Neural progenitor cell (in vitro differentiated cells): ENCODE results near the gene ASTN2. TPM values are rescaled to one million over a fixed set of nuclear protein-coding genes. Genes with fewer than 3 reads are reported as not detected.

Source experiments
- DNase-seq: peaks from one replicate; pipeline ENCODE4 v3.0.0-alpha.2; 2016; ENCODE audit warnings: low spot score
- H2AFZ ChIP-seq: fragments of 200-600 bp; sonication (generic); replicated peaks from 2 replicates; pipeline ENCODE4 v1.6.1; 2016; ENCODE audit warnings: antibody characterized with exemption
- H3F3A ChIP-seq: fragments of 200-600 bp; sonication (generic); 2 replicates; pipeline ENCODE4 v1.6.1; 2016; ENCODE audit warnings: antibody characterized with exemption, low read depth
- H3K27ac ChIP-seq: fragments of 200-600 bp; sonication (generic); 2 replicates; pipeline ENCODE4 v1.5.1; 2016; ENCODE audit warnings: mild to moderate bottlenecking
- H3K27me3 ChIP-seq: fragments of 200-600 bp; sonication (generic); 2 replicates; pipeline ENCODE4 v1.6.1; 2016; ENCODE audit warnings: mild to moderate bottlenecking, moderate library complexity
- H3K36me3 ChIP-seq: fragments of 200-600 bp; sonication (generic); 2 replicates; pipeline ENCODE4 v1.5.1; 2016
- H3K4me1 ChIP-seq: fragments of 200-600 bp; sonication (generic); 2 replicates; pipeline ENCODE4 v1.6.1; 2016; ENCODE audit warnings: mixed run types
- H3K4me2 ChIP-seq: fragments of 200-600 bp; sonication (generic); 2 replicates; pipeline ENCODE4 v1.6.1; 2016
- H3K4me3 ChIP-seq: fragments of 200-600 bp; sonication (generic); 2 replicates; pipeline ENCODE4 v1.5.1; 2016
- H3K79me2 ChIP-seq: fragments of 200-600 bp; sonication (generic); 2 replicates; pipeline ENCODE4 v1.6.1; 2016; ENCODE audit warnings: low read depth
- H3K9ac ChIP-seq: fragments of 200-600 bp; sonication (generic); 2 replicates; pipeline ENCODE4 v1.6.1; 2016
- H3K9me3 ChIP-seq: fragments of 200-600 bp; sonication (generic); 2 replicates; pipeline ENCODE4 v1.5.1; 2016; ENCODE audit warnings: low read depth
- H4K20me1 ChIP-seq: fragments of 200-600 bp; sonication (generic); 2 replicates; pipeline ENCODE4 v1.6.1; 2016; ENCODE audit warnings: low read depth
- H3K27ac Mint-ChIP-seq: 3 replicates; pipeline ENCODE4 v1.8.0; 2021; ENCODE audit warnings: mixed read lengths
- H3K27me3 Mint-ChIP-seq: 2 replicates; pipeline ENCODE4 v1.8.0; 2022; ENCODE audit warnings: low read depth, mild to moderate bottlenecking, inconsistent platforms, moderate library complexity, mixed read lengths; ENCODE audit not compliant: insufficient read depth
- H3K36me3 Mint-ChIP-seq: 3 replicates; pipeline ENCODE4 v1.8.0; 2021; ENCODE audit warnings: mixed read lengths
- H3K4me1 Mint-ChIP-seq: 3 replicates; pipeline ENCODE4 v1.8.0; 2021; ENCODE audit warnings: mixed read lengths
- H3K4me3 Mint-ChIP-seq: 3 replicates; pipeline ENCODE4 v1.8.0; 2021; ENCODE audit warnings: mild to moderate bottlenecking, moderate library complexity, mixed read lengths
- H3K9me3 Mint-ChIP-seq: 3 replicates; pipeline ENCODE4 v1.8.0; 2020; ENCODE audit warnings: mixed read lengths
- EZH2 ChIP-seq: fragments of 200-600 bp; sonication (generic); IDR thresholded peaks from 2 replicates; pipeline ENCODE4 v1.6.1; 2017; ENCODE audit warnings: antibody characterized with exemption, mild to moderate bottlenecking, moderate library complexity
- EZH2phosphoT487 ChIP-seq: fragments of 200-600 bp; sonication (generic); IDR thresholded peaks from 2 replicates; pipeline ENCODE4 v1.6.1; 2017; ENCODE audit warnings: antibody characterized with exemption
- total RNA-seq: library from RNA; depleted of rRNA; stranded (reverse); fragments of >200 nt; gene quantifications from 2 replicates; pipeline ENCODE4 v1.2.3, GENCODE V29; 2015; ENCODE audit warnings: low replicate concordance
- TF ChIP-seq, protein P1 (sequence below): fragments of 200-600 bp; sonication (generic); IDR thresholded peaks from 2 replicates; pipeline ENCODE4 v1.5.1; 2017; ENCODE audit warnings: antibody characterized with exemption, mild to moderate bottlenecking

ASTN2 gene
- total RNA-seq, 1 donor from 2014 or later, result 8.0 TPM

DNA sequence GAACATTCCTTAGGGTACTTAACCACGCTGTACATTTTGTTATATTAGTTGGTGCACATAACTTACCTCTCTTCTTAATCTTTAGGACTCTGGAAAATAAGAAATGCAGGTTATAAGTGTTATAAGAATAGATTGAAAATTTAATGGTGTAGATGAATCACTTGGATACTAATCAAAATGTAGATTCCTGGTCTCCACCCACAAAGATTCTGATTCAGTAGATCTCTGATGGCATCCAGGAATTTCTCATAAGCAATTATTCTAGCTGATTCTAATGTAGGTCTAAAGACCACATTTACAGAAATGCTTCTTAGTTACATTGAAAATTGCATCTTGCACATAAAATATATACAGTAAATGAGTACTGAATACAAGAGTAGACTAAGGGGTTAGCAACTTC is 38.9 kb upstream of the ASTN2 start:
- Mint-ChIP-seq H3K27ac (no peak overlapping the region), H3K27me3 (no peaks in the 10 kb centered on the region)

DNA sequence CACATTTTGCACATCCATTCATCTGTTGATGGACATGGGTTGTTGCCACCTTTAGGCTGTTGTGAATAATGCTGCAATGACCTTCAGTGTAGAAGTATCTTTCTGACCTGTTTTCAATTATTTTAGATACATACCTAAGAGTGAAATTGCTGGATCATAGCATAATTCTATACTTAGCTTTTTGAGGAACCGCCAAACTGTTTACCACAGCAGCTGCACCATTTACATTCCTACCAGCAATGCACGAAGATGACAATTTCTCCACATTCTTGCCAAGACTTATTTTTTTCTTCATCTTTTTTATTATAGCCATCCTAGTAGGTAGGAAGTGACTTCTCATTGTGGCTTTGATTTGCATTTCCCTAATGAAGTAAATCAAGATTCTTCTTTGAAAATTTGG is 36.5 kb upstream of the ASTN2 start:
- Histone ChIP-seq H3K9me3 (no peaks in the 10 kb centered on the region), H4K20me1 (no peaks in the 10 kb centered on the region), H3K4me1 (no peaks in the 10 kb centered on the region), H3K9ac (no peak overlapping the region), H2AFZ (no peak overlapping the region), H3F3A (no peaks in the 10 kb centered on the region), H3K36me3 (no peaks in the 10 kb centered on the region), H3K27ac (no peak overlapping the region), H3K4me2 (no peak overlapping the region), H3K27me3 (peaks cover 3% of the 10 kb centered on the region), H3K79me2 (no peaks in the 10 kb centered on the region), H3K4me3 (no peak overlapping the region)
- Mint-ChIP-seq H3K9me3 (no peaks in the 10 kb centered on the region), H3K36me3 (no peaks in the 10 kb centered on the region), H3K4me1 (no peaks in the 10 kb centered on the region), H3K27ac (no peak overlapping the region), H3K4me3 (no peak overlapping the region), H3K27me3 (no peaks in the 10 kb centered on the region)
- no peak for TF ChIP-seq EZH2
- no peak for TF ChIP-seq EZH2phosphoT487
- TF ChIP-seq, protein P1, sequence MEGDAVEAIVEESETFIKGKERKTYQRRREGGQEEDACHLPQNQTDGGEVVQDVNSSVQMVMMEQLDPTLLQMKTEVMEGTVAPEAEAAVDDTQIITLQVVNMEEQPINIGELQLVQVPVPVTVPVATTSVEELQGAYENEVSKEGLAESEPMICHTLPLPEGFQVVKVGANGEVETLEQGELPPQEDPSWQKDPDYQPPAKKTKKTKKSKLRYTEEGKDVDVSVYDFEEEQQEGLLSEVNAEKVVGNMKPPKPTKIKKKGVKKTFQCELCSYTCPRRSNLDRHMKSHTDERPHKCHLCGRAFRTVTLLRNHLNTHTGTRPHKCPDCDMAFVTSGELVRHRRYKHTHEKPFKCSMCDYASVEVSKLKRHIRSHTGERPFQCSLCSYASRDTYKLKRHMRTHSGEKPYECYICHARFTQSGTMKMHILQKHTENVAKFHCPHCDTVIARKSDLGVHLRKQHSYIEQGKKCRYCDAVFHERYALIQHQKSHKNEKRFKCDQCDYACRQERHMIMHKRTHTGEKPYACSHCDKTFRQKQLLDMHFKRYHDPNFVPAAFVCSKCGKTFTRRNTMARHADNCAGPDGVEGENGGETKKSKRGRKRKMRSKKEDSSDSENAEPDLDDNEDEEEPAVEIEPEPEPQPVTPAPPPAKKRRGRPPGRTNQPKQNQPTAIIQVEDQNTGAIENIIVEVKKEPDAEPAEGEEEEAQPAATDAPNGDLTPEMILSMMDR, result no peak
- DNase-seq, result no peak

More for the DNA sequence above, 38.9 kb upstream of the ASTN2 start:
- H2AFZ ChIP-seq, result no peak overlapping the region
- peaks cover 3% of the 10 kb centered on the region for H3K27me3 ChIP-seq
- no peaks in the 10 kb centered on the region for H3K36me3 ChIP-seq
- no peaks in the 10 kb centered on the region for H4K20me1 ChIP-seq
- no peak overlapping the region for H3K27ac ChIP-seq
- DNase-seq, result no peak
- no peaks in the 10 kb centered on the region for H3F3A ChIP-seq
- no peaks in the 10 kb centered on the region for H3K9me3 ChIP-seq
- H3K4me2 ChIP-seq, result no peak overlapping the region
- H3K4me3 Mint-ChIP-seq, result no peak overlapping the region
- TF ChIP-seq, protein P1, result no peak
- TF ChIP-seq EZH2phosphoT487, result no peak
- no peak for TF ChIP-seq EZH2
- no peaks in the 10 kb centered on the region for H3K4me1 Mint-ChIP-seq
- H3K4me3 ChIP-seq, result no peak overlapping the region
- no peak overlapping the region for H3K9ac ChIP-seq
- H3K79me2 ChIP-seq, result no peaks in the 10 kb centered on the region
- H3K36me3 Mint-ChIP-seq, result no peaks in the 10 kb centered on the region
- no peaks in the 10 kb centered on the region for H3K9me3 Mint-ChIP-seq
- no peaks in the 10 kb centered on the region for H3K4me1 ChIP-seq

DNA sequence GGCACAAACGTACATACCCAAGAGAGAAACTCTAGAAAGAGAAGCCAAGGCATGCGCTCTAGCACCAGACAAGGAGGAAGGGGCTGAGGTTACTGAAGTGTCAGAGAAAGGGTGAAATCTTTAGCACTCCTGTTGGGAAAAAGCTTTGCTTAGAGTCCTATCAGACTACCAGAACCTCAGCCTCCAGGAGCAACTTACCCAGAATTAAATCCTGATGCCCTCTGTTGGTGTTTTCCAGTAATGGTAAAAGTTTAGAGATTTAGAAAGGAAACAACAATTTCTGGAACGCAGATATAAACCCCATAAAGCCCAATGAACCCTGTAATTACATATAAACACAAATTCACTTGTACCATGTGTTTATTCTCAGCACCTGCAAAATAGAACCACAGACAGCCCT is 33.2 kb upstream of the ASTN2 start:
- no peaks in the 10 kb centered on the region for H3K36me3 Mint-ChIP-seq
- no peaks in the 10 kb centered on the region for H3K4me1 ChIP-seq
- H3F3A ChIP-seq, result no peaks in the 10 kb centered on the region
- no peaks in the 10 kb centered on the region for H3K4me1 Mint-ChIP-seq
- H3K4me3 ChIP-seq, result no peak overlapping the region
- no peaks in the 10 kb centered on the region for H3K79me2 ChIP-seq
- H3K4me3 Mint-ChIP-seq, result no peak overlapping the region
- no peak overlapping the region for H3K27ac ChIP-seq
- TF ChIP-seq EZH2, result no peak
- TF ChIP-seq, protein P1, result peak; percentile 57
- no peak for TF ChIP-seq EZH2phosphoT487
- peak overlapping the region; percentile 45 for H2AFZ ChIP-seq
- no peak overlapping the region for H3K4me2 ChIP-seq
- H3K27ac Mint-ChIP-seq, result no peak overlapping the region
- no peaks in the 10 kb centered on the region for H4K20me1 ChIP-seq
- H3K9me3 ChIP-seq, result no peaks in the 10 kb centered on the region
- no peaks in the 10 kb centered on the region for H3K27me3 Mint-ChIP-seq
- DNase-seq, result peak; percentile 53
- H3K36me3 ChIP-seq, result no peaks in the 10 kb centered on the region
- no peaks in the 10 kb centered on the region for H3K9me3 Mint-ChIP-seq
- H3K27me3 ChIP-seq, result peaks cover 3% of the 10 kb centered on the region
- H3K9ac ChIP-seq, result no peak overlapping the region
